VCaP (cell line): Measurements from ENCODE around the gene CNOT1.

ENCODE experiments used
- H3K27ac ChIP-seq: fragments of 450-650 bp; 2 replicates; pipeline ENCODE4 v1.5.1; 2017
- TF ChIP-seq, protein P1 (sequence below): fragments of 450-650 bp; conservative IDR thresholded peaks from 2 replicates; pipeline ENCODE4 v1.5.1; 2017; ENCODE audit warnings: mild to moderate bottlenecking, moderate library complexity

Gene CNOT1

DNA sequence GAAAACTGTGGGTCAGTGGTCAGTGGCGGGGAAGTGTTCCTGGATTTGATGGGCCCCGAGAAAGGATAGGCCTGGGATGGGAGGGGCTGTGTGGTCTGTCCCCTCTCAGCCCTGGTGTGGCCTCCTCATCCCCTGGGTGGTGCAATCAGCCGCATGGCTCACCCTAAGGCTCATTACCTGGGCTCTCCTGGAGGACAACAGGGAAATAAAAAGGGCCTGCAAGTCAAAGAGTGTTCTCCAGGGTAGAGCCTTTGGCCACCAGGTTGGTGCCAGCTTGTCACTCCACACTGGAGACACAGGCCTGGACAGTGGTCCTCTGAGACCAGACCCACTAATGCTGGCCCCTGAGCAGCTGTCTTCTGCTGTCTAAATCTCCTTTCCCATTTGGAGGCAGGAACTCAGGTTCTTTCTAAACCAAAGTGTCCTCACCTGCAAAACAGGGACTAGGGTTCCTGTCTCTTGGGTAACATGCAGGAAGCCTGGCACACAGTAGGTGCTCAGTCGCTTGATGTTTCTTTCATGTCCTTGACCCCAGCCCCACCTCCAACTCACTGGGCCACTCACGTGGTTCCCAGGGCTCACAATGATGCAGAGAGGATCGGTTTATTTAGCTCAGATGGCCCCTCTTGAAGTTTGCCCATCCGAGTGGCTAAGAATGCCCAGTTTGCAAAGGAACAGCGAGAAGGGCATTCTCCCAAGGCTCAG is 127.3 kb downstream of the CNOT1 start:
- TF ChIP-seq, protein P1, sequence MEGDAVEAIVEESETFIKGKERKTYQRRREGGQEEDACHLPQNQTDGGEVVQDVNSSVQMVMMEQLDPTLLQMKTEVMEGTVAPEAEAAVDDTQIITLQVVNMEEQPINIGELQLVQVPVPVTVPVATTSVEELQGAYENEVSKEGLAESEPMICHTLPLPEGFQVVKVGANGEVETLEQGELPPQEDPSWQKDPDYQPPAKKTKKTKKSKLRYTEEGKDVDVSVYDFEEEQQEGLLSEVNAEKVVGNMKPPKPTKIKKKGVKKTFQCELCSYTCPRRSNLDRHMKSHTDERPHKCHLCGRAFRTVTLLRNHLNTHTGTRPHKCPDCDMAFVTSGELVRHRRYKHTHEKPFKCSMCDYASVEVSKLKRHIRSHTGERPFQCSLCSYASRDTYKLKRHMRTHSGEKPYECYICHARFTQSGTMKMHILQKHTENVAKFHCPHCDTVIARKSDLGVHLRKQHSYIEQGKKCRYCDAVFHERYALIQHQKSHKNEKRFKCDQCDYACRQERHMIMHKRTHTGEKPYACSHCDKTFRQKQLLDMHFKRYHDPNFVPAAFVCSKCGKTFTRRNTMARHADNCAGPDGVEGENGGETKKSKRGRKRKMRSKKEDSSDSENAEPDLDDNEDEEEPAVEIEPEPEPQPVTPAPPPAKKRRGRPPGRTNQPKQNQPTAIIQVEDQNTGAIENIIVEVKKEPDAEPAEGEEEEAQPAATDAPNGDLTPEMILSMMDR = no peak

GRCh38 chr16:58501242-58502131 is 128.1 kb downstream of the CNOT1 start:
- TF ChIP-seq, protein P1 = no peak
- H3K27ac ChIP-seq = peak overlapping the region; percentile 42; the same call in 1 of the 2 replicates

More for the DNA sequence above, 127.3 kb downstream of the CNOT1 start:
- no peak overlapping the region for H3K27ac ChIP-seq

DNA sequence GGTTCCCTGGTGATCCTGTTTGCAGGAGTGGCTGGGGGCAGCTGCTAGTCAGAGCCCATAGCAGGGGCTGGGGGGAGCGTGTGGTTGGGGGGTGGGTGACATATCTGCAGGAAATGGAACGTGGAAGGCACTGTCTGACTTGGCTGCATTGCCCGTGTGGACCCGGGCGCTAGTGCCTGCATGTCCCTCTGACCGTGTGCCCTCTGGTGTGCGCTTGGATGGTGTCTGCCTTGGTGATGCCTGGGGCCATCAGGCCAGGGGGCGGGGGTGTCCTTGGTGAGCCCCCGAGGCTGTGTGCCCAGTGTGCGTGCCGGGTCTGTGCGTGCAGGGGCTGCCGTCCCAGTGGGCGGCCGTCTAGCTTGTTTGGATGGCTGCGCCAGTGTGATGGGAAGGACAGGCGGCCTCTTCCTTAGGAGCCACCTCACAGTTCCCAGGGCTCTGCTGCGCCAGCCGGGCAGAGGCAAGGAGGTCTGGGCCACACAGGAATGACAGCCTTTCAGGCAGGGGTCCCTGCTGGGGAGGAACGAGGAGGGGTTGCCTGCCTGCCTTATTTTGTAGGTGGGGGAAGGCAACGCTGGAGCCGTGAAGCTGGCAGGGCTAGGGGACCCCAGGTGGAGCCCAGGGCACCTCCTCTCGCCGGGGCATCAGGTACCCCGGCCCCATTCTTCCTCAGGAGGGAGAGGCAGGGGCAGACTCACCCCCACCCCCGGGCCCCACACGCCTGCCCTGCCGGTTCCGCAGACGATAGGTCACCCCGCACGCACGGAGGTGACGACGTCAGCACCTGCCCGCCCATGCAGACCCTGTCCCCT is 129.0 kb downstream of the CNOT1 start:
- TF ChIP-seq, protein P1 = no peak
- peak overlapping the region; percentile 42; the same call in 1 of the 2 replicates for H3K27ac ChIP-seq

DNA sequence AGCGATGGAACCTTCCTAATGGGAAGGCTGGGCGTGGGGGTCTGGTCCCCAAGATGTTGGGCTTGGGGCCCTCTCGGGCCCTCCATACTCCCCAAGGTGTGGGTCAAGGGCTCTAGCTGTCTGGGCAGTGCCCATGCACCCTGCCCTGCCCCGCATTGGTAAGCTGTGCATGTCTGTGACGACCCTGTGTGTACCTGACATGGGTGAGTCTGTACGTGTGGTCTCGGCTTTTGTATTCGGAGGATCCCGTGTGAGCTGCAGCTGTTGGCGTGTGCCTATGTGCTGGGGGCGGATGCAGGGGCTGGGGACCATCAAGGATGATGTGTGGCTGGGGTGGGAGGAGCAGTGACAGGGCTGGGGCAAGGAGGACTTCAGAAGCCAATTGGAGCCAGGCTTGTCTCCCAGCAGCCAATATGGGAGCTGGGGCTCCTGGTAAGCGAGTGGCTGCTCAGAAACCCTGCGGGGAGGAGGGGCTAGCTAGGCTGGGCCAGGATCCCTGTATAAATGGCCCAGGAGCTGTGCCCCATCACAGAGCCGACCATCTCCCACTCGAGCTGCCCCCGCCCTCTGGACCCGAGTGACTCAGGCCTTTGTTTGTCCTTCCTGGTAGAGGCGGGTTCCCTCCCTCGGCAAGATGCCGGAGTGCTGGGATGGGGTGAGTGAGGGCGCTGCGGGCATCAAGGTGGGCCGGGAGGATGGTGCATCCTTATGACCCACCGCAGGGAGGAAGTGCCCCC is 129.8 kb downstream of the CNOT1 start, which contains the start of gene NDRG4:
NDRG4 (plus strand) TSS at position 529 of the 737 bp plus-strand sequence; CDS start at position 635, 106 bp downstream.
- TF ChIP-seq, protein P1 = no peak
- peak within 1 kb of the TSS; percentile 42; the same call in 1 of the 2 replicates for H3K27ac ChIP-seq

DNA sequence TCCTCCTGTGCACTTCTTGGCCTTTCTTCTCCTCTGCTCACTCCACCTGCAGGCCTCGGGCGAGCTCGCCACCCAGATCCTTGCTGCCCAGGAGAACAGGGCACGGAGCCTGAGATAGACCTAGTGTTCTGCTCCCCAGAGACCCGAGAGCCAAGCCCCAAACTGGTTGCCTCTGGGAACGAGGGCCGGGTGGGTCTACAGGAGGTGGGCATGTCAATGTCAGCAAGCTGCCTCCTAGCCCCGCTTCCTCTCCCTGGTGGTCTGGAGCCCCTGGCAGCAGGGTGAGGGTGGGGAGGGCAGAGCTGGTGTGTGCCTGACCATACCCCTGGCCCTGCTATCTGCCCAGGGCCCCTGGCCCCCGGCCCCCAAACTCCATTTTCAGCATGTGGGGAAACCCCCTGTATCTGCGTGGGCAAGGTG is 130.5 kb downstream of the CNOT1 start:
- no peak overlapping the region for H3K27ac ChIP-seq
- TF ChIP-seq, protein P1 = no peak

DNA sequence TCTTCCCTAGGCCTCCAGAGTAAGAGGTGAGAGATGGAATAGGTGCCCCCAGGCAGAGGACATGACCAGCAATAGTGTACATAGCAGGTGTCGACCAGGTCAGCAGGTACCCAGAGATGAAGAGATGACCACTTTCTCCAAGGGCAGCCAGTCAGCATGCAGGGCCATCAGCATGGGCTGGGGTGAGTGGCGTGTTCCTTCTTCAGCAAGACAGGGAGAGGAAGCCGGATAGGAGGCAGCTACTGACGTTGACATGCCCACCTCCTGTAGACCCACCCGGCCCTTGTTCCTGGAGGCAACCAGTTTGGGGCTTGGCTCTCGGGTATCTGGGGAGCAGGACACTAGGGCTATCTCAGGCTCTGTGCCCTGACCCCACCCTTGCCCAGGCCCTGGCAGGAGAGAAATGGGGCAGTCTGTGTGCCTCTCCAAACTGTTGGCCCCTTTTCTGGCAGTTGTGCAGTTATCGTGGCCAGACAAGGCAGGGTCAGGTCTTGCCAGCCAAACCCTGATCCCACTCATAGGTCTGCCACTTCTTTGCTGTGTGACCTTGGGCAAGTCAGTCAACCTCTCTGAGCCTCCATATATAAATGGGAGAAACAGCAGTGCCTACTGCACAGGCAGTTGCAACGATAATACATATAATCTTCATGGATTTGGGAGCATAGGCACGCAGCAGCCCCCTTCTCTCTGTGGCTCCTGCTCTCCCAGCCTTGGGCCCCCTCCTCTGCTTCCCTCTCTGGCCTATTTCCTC is 131.1 kb downstream of the CNOT1 start:
- TF ChIP-seq, protein P1 = no peak
- H3K27ac ChIP-seq = no peak overlapping the region
